Eye (tissue), 1 donor: ENCODE results near the gene ANO2.
"Not testable (repeated sequence)": the region's sequence is repeated elsewhere in the genome, so short reads cannot be mapped to it uniquely, and the experiment has no call there.

ENCODE experiments used
- DNase-seq: peaks from one replicate; pipeline ENCODE4 v3.0.0-alpha.2; 2015

ANO2 gene

GRCh38 chr12:5916785-5917290, 28.2 kb downstream of the ANO2 start:
- no peak for DNase-seq

GRCh38 chr12:5915511-5915910, 29.5 kb downstream of the ANO2 start:
- DNase-seq: no peak

- DNase-seq: no peak
Measured at GRCh38 chr12:5914387-5915149, 30.5 kb downstream of the ANO2 start.

GRCh38 chr12:5913387-5913786, 31.7 kb downstream of the ANO2 start:
- no peak for DNase-seq

- no peak for DNase-seq
Measured at GRCh38 chr12:5912437-5913334, 32.4 kb downstream of the ANO2 start.

- no peak for DNase-seq
Measured at GRCh38 chr12:5912011-5912410, 33.0 kb downstream of the ANO2 start.

- DNase-seq: no peak
Measured at GRCh38 chr12:5910790-5911548, 34.1 kb downstream of the ANO2 start.

GRCh38 chr12:5909560-5909959, 35.5 kb downstream of the ANO2 start:
- DNase-seq: no peak

- no peak for DNase-seq
Measured at GRCh38 chr12:5908251-5908650, 36.8 kb downstream of the ANO2 start.

- DNase-seq: no peak
Measured at GRCh38 chr12:5907807-5908206, 37.3 kb downstream of the ANO2 start.

- DNase-seq: no peak
Measured at GRCh38 chr12:5905757-5906156, 39.3 kb downstream of the ANO2 start.

GRCh38 chr12:5904969-5905368, 40.1 kb downstream of the ANO2 start:
- DNase-seq: no peak

GRCh38 chr12:5904441-5904840, 40.6 kb downstream of the ANO2 start:
- no peak for DNase-seq

- DNase-seq: no peak
Measured at GRCh38 chr12:5902736-5903135, 42.3 kb downstream of the ANO2 start.

GRCh38 chr12:5901416-5901815, 43.6 kb downstream of the ANO2 start:
- no peak for DNase-seq

- DNase-seq: peak; percentile 52
Measured at GRCh38 chr12:5900533-5901205, 44.4 kb downstream of the ANO2 start.

- no peak for DNase-seq
Measured at GRCh38 chr12:5900076-5900475, 45.0 kb downstream of the ANO2 start.

GRCh38 chr12:5899675-5900074, 45.4 kb downstream of the ANO2 start:
- no peak for DNase-seq

GRCh38 chr12:5898874-5899273, 46.2 kb downstream of the ANO2 start:
- DNase-seq: no peak

GRCh38 chr12:5889381-5890047, 55.5 kb downstream of the ANO2 start:
- no peak for DNase-seq

GRCh38 chr12:5888816-5889315, 56.2 kb downstream of the ANO2 start:
- no peak for DNase-seq

GRCh38 chr12:5887819-5888218, 57.2 kb downstream of the ANO2 start:
- not testable (repeated sequence) for DNase-seq
